ENCODE results near the gene HMGN1.

The HMGN1 gene

GRCh38 chr21:39367783-39368182 is 18.9 kb upstream of the HMGN1 start:
- no peak for DNase-seq (ENCODE audit: low spot score)

GRCh38 chr21:39366563-39366962 is 17.7 kb upstream of the HMGN1 start:
- DNase-seq (ENCODE audit: low spot score), result no peak

DNA sequence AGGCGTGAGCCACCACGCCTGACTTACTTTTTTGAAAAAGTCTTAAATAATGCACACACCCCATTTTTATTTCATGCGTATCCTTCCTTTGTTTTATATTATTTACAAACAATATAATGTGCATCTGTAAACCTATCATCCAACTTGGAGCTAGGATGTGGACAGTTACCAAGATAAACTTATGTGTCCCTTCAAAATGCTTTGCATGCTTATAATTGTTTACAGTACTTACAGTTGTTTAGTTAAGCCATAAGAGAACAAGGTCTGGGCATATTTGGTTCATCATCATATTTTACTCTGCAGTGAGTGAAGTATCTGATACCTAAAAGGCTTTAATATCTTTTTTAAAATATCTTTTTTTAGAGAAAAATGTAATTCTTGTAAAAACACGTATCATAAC is 16.1 kb upstream of the HMGN1 start:
- DNase-seq (ENCODE audit: low spot score), result no peak

DNA sequence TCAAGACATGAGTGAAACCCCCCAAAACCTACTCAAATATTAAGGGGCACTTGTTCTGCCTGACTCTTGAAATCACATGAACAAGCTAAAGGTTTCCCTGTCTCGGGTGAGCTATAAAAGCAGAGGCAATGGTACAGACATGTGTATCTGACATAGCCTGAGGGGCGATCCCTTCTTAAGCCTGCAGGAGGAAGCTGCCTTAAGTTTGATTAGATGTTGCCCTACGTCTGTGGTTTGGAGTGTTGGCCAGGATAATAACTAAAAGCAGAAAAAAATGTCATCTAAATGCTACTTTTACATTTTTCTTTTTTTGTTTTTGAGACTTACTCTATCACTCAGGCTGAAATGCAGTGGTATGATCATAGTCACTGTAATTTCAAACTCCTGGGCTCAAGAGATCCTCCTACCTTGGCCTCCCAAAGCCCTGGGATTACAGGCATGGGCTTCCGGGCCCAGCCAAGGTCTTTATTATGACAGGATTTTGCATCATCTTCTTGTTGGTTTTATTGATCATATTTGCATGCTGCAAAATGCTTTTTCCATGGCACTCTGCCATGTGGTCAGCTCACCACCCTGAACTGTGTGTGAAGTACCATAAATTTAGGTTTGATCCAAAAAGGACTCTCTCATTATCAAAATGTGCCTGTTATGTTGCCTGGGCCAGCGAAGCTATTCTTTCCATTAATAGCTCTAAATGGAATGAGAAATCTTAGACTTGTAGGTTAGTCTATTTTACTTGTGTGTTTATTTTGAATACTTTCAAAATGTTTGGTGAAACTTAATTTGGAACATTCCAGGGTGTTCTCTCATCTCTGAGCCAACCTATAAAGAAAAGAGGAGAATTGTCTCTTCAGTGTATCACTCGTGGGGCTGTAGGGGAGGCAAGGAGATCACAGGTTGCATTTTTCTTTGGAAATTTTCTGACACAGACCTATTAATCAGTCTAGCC is 15.0 kb upstream of the HMGN1 start:
- DNase-seq (ENCODE audit: low spot score), result no peak

GRCh38 chr21:39362733-39363132 is 13.8 kb upstream of the HMGN1 start:
- DNase-seq (ENCODE audit: low spot score), result no peak

- DNase-seq (ENCODE audit: low spot score), result no peak
Observed at GRCh38 chr21:39359382-39359781, 10.5 kb upstream of the HMGN1 start.

- no peak for DNase-seq (ENCODE audit: low spot score)
Observed at GRCh38 chr21:39353295-39353694, 4.4 kb upstream of the HMGN1 start.

DNA sequence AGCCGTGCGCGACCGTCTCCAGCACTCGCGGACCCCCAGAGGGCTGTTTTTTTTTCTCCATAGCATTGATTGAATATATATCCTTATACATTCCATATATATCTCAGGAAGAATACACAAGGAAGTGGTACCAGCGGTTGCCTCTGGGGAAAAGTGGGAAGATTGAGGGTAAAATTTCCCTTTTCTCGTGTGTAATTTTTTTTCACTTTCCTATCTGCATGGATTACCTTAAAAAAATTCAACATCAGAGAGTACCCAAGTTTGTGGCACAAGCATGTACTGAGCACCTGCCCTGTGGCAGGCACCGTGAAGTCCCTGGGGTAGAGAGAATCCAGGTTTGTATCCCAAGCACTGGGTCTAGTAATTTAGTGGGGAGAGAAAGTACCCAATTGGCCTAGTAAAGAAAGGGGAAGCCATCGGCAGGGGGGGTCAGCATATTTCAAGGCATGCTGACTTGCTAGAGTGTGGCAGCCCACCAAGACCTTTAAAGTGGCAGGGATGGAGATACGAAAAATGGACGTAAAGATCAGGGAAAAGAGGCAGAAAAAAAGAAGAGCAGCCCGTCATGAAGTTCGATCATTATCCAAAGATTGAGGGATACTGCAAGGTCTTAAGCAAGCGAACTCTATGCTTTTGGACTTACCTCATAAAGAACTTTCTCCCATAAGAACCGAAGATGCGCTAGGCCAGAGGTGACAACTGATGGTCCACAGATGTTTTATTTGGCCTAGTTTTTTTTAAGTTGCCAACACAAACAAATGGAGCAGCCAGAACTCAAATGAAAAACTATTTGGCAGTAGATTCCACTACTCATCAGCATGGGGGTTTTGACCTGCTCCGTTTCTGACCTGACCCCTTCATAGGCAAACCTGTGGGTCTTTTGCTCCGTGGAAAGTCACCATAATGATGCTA is 1.5 kb upstream of the HMGN1 start:
- DNase-seq (ENCODE audit: low spot score), result no peak

- DNase-seq (ENCODE audit: low spot score), result peak; percentile 94
Observed at GRCh38 chr21:39349211-39350093, 564 bp upstream of the HMGN1 start.

DNA sequence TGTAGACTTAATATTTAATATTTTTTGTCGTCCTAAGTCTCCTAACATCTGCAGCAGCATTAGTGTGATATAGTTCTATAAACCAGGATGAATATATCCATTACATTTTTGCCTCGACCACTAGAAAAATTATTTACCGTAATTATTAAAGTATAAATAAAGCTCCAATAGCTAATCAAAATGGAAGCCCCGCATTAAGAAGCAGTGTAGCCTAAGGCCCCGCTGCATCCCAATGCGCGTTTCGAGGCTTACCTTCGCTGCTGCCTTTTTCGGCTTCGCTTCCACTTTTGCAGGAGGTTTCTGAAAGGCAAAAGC is 891 bp downstream of the HMGN1 start:
- no peak for DNase-seq (ENCODE audit: low spot score)

DNA sequence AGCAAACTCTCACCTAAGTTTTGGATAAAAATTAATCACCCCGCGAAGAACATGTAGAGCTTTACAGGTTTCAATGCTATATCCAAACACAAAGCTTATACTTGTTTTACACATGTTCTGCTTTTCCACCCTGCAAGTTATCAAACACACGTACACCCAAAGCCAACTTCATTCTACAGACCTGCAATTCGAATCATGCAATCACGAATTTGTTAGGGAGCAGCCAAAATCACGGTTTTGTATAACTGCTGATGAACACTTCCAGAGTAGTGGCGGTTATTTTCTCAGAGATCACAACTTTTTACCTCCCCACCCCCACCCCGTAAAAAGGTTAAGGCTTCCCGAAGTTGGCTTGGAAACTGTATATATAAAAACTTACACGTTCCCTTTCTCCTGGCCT is 1.4 kb downstream of the HMGN1 start:
- DNase-seq (ENCODE audit: low spot score), result no peak

DNA sequence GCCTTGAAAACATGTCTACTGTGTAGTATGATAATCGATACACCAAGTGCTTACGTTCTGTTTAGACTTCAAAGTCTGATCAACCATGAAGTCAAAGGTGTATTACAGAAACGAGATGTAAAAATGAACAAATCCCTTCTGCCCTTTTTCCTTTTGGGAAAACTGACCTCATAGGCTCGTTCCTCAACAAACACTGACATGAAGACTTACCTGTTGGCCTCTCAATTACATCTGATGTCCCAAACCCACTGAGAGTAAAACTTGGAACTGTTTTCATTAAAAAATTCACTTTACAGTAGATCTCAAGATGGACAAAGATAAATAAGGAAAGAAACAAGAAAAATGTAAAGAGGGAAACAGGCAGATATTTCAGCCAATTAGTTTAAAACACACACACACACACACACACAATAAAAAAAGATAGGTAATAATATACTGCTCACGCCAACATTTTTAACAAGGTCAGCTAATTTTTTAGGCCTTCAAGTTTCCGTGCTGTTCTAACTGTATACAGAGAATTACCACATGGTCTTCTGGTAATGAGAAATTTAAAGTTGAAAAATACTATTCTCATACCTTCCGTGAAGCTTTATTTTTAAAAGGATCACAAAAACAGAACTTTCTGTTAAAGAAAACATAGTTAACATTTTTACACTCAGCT is 2.1 kb downstream of the HMGN1 start:
- no peak for DNase-seq (ENCODE audit: low spot score)

DNA sequence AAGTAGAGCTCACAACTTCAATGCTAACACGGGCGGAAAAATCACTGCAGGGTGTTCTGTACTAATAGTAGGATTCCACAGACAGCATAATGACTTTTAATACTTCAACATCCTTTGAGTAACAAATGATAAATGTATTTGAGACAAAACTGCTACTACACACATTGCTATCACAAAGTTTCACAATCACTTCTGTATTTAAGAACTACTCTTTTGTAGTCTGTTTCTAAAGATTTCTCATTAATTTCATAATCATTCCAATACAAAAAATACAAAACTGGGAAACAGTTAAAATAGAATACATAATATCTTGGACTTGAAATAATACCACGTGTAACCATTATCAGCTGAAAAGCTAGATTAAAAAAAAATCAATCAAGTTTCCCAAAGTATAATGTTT is 2.7 kb downstream of the HMGN1 start:
- DNase-seq (ENCODE audit: low spot score), result no peak

DNA sequence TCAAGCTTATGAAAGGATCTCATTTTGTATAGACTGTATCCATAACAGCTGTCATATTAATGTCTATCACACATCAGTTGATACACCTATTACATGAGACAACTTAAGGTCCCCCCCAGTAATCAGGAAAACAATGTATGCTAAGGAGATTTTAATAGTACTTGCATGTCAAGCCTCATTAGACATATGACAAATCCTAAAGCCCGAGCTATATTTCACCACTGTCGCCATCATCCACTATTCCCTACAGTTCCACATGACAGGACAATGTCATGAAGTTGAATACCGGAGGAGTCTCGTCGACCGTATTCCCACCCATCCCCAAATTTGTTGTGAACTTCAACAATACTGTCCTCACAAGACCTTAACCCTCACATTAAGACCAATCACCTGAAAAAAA is 3.4 kb downstream of the HMGN1 start:
- no peak for DNase-seq (ENCODE audit: low spot score)

GRCh38 chr21:39344848-39345247 is 4.0 kb downstream of the HMGN1 start:
- DNase-seq (ENCODE audit: low spot score), result no peak

DNA sequence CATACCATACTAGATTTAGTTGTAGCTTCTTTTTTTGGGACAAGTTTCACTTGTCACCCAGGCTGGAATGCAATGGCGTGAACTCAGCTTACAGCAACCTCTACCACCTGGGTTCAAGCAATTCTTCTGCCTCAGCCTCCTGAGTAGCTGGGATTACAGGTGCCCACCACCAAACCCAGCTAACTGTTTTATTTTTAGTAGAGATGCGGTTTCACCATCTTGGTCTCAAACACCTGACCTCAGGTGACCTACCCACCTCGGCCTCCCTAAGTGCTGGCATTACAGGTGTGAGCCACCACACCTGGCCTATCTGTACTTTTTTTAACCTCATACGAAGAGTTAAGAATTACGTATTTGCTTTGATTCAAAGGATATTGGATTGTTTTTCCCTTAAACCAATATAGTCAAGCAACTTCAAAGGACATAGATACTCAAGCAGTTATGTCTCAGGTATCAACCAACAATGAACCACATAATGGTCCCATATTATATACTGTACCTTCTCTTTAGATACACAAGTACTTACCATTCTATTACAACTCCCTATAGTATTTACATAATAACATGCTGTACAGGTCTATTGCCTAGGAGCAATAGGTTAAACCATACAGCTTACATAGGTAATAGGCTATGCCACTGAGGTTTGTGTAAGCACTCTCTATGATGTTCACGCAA is 7.5 kb downstream of the HMGN1 start:
- DNase-seq (ENCODE audit: low spot score), result no peak

GRCh38 chr21:39340687-39341086 is 8.2 kb downstream of the HMGN1 start:
- DNase-seq (ENCODE audit: low spot score), result no peak

- no peak for DNase-seq (ENCODE audit: low spot score)
Observed at GRCh38 chr21:39339231-39339630, 9.7 kb downstream of the HMGN1 start.

GRCh38 chr21:39336457-39337008 is 12.4 kb downstream of the HMGN1 start:
- no peak for DNase-seq (ENCODE audit: low spot score)

DNA sequence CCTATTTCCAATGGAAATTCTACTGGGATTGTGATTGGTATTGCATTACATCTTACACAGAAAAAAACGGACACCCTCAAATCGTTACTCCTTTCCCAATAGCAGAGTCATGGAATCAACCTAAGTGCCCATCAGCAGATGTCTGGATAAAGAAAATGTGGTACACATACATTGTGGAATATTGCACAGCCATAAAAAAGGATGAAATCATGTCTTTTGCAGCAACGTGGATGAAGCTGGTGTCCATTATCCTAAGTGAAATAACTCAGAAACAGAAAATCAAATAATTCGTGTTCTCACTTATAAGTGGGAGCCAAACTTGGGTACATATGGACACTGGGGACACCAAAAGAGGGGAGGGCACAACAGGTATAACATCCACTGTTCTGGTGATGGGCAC is 14.3 kb downstream of the HMGN1 start:
- no peak for DNase-seq (ENCODE audit: low spot score)

DNA sequence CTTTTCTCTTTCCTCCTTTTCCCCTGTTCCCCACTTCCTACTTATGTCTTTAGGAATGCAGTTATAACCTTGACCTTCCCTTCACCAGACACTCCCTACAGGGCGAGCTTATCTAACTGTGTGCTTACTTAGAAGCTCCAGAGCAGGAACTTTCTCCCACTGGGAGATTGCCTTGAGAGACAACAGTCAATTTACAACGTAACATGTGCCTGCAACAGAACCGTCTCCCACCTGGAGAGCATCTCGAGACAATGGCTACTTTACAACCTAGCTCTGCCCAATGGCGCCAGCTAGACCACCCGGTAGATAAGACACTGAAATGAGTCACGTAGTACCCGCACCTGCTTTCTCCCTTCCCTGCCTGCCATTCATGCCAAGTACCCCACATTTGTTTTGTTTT is 16.7 kb downstream of the HMGN1 start:
- no peak for DNase-seq (ENCODE audit: low spot score)
